GM12872 (cell line): ENCODE measurements around the gene ZMAT5.

Experiments
- TF ChIP-seq, protein P1 (sequence below): IDR thresholded peaks from 3 replicates; pipeline ENCODE4 v1.5.1; 2011; ENCODE audit warnings: low read depth, mild to moderate bottlenecking, low read length, moderate library complexity; ENCODE audit not compliant: insufficient read depth

The ZMAT5 gene

GRCh38 chr22:29798801-29799200 lies 32.0 kb upstream of the ZMAT5 start:
- TF ChIP-seq, protein P1, sequence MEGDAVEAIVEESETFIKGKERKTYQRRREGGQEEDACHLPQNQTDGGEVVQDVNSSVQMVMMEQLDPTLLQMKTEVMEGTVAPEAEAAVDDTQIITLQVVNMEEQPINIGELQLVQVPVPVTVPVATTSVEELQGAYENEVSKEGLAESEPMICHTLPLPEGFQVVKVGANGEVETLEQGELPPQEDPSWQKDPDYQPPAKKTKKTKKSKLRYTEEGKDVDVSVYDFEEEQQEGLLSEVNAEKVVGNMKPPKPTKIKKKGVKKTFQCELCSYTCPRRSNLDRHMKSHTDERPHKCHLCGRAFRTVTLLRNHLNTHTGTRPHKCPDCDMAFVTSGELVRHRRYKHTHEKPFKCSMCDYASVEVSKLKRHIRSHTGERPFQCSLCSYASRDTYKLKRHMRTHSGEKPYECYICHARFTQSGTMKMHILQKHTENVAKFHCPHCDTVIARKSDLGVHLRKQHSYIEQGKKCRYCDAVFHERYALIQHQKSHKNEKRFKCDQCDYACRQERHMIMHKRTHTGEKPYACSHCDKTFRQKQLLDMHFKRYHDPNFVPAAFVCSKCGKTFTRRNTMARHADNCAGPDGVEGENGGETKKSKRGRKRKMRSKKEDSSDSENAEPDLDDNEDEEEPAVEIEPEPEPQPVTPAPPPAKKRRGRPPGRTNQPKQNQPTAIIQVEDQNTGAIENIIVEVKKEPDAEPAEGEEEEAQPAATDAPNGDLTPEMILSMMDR, result no peak

DNA sequence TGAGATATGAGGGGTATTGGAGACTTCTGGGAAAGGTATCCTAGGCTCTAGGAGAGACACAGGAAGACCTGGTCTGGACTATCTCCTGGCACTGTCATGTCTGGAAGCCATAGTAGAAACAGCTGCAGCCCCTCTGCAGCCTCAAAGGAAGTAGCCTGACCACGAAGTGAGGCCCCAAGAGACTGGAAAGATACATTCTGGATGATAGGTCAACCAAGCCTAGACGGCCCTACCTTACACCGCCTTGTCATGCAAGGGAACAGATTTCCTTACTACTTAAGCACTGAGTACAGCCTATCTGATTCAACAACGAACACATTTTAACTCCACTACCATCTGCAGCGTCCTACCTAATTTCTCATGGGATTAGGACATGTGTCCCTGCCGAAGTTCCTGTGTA lies 31.5 kb upstream of the ZMAT5 start:
- TF ChIP-seq, protein P1, result no peak

DNA sequence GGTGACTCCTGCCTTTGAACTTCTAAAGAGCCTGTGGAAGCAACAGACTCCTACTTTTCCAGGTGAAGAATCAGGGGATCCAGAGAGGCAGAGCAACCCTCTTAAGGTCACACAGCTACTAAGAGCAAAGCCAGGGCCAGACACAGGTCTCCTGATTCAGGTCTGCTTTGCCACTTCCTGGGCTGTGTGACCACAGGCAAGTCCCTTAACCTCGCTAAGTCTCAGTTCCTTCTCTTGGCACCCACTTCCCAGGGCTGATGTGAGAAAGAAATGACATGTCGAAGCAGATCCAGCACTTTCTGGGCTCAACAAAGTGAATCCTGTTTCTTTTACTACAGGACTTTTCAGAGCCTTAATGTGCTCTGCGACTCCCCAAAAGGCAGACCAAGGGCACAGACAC lies 30.5 kb upstream of the ZMAT5 start:
- TF ChIP-seq, protein P1, result no peak

DNA sequence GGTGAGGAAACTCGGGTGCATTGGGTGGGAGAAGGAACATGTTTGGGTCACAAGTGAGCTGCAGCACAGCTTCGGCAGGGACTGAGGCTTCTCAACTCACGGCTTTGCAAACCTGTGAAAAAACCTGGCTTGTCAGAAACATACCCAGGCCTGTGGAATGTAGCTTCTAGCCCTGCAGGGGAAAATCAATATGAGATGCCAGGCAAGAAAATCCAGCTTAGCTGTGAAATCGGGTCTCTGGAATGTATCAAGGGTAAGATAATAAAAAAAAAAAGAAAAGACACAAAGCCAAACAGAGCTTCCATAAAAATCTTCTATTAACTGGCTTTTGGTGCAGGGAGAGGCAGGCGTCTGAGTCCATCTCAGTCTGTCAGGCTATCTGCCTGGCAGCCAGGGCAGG lies 28.9 kb upstream of the ZMAT5 start:
- TF ChIP-seq, protein P1, result no peak

GRCh38 chr22:29793396-29793795 lies 26.6 kb upstream of the ZMAT5 start:
- TF ChIP-seq, protein P1, result no peak

DNA sequence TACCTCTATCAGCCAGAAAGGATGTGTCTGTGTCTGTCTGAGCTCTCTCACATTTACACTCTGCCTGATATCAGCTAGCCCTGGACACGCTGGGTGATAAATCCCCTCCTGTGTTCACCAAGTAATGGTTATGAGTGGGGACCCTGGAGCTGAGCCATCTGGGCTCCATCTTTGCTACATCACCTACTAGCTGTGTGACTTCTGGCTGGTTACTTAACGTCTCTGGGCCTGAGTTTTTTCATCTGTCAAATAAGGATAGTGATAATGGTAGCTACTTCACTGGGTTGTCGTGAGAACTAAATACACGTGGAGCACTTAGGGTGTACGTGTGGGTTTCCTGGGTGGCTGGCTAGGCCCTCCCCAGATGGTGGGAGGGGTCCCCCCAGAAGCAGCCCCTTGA lies 23.3 kb upstream of the ZMAT5 start:
- TF ChIP-seq, protein P1, result no peak

DNA sequence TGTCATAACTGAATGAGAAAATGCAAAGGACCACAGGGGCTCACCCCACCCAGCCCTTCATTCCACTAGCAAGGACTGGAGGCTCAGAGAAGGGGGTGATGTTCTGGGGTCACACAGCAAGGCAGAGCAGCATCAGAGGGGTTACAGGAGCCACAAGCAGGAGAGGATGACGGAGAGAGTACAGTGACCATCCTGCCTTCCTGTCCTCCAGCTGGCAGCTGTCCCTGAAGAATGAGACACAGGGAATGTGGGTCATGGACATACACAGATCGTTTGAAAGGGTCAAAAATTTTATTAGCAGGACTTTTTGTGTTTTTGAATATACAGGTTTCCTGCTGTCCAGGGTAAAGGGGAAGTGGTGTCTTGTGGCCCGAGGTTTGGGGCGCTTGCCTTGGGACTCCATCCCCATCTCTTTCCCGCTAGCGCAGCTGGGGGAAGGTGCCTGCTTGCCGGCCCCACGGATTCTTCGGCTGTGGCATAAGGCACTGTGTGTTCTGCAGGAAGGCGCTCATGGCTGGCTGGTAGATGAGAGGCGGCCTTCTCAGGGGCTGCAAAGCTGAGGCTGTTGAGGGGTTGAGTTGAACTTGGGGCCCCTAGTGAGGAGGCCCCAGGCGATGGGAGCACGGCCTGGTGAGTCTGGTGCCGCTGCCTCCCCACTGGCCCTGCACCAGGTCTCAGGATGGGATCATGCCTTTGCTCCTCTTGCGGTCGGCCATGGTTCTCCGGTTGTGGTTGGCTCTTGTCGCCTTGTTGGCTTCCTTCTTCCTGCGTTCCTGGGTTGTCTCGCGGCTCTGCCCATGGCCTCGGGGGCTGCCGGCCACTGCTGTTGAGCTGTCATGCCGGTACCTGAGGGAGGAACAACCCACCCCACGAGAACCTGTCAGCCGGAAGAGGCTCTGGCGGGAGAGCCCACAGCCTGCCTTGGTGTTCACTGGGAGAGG lies 21.8 kb upstream of the ZMAT5 start:
- TF ChIP-seq, protein P1, result no peak
